ENCODE results near the gene CHTF8.

The CHTF8 gene

DNA sequence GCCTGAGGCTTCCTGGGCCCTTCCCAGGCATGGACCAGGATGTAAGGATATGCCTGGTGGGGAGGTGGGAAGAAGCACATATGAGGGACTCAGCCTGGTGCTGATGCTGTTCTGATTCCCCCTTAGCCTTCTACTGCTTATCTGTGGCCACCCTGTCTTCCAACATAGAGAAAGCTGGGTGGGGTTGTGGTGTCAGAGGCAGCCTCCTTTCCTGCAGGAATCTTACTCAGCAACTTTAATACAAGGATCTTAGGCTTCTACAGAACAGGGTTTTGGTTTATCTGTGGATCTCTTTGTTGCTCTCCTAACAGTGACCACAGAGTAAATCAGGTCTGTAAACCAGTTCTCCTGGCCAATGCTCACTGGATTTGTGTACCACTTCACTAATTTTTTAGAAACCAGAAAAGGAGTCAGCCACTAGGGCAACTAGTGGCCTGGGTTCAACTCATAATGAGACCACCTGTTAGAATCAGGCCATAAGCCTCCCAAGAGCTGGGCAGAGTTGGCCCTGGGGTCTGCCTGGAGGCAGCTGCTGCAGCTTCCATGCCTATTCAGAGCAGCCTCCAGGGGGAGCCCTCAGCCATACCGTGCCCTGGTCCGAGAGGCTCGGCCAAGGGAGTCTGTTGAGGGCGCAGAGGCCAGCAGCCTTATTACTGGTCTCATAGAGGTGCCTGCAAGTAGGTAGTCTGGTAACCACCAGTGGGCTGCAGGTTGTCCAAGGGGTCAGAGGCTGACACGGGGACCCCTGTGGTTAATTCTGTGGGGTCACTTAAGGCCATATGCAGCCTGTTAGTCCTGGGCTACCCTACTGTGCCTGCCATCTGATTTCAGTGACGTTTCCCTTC, 19.9 kb downstream of the CHTF8 start:
- no peak for DNase-seq

DNA sequence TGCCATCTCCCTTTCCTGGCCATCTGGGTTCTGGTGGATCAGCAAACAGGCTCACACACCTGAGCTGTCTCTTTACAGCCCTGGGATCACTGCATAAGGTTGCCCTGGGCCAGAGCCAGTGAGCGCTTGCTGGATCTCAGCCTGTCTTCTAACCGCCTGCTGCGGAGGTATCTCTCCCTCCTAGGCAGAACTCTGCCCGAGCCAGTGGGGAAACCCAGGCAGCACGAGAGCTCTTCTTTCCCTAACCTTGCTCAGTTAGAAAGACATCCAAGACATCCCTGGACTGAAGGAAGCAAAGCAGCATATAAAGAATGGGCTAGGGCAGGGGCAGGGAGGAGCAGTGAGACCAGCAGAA, 20.5 kb downstream of the CHTF8 start:
- no peak for DNase-seq

DNA sequence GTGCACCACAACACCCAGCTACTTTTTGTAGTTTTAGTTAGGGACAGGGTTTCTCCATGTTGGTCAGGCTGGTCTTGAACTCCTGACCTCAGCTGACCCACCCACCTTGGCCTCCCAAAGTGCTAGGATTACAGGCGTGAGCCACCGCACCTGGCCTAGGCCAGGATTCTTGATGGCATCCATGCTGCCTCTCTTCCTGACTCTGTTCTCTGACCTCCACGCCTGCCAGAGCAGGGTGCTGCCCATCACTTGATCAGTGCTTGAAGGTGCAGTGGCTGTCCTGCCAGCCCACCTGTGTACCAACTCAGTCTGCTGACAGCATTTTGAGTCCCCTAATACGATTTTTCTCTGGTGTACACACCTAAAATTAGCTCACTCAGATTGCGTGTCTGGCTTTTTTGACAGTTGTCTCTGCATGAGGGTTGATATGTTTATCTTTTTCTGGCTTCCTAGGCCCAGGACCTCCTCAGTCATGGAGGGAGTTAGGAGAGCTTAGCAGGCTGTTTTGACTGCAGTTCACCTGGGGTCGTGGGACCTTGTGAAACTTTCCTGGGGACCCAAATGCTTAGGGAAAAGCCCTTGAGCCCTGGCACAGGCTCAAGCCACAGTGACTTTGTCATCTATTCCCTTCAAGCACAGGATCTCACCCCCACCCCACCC, 21.0 kb downstream of the CHTF8 start:
- DNase-seq = no peak

DNA sequence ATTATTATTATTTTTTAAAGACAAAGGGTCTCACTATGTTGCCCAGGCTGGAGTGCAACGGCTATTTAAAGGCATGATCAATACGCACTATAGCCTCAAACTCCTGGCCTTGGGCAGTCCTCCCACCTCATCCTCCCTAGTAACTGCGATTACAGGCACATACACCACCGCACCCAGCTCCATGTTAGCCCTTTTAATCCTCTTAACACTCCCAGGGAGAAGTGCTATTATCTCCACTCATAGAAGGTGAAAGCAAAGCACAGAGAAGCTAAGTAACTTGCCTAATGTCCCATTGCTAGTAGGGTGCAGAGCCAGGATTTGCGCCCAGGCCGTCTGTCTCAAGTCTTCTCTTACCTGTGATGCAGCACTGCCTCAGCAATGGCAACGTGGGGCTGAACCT, 22.0 kb downstream of the CHTF8 start:
- DNase-seq = no peak

DNA sequence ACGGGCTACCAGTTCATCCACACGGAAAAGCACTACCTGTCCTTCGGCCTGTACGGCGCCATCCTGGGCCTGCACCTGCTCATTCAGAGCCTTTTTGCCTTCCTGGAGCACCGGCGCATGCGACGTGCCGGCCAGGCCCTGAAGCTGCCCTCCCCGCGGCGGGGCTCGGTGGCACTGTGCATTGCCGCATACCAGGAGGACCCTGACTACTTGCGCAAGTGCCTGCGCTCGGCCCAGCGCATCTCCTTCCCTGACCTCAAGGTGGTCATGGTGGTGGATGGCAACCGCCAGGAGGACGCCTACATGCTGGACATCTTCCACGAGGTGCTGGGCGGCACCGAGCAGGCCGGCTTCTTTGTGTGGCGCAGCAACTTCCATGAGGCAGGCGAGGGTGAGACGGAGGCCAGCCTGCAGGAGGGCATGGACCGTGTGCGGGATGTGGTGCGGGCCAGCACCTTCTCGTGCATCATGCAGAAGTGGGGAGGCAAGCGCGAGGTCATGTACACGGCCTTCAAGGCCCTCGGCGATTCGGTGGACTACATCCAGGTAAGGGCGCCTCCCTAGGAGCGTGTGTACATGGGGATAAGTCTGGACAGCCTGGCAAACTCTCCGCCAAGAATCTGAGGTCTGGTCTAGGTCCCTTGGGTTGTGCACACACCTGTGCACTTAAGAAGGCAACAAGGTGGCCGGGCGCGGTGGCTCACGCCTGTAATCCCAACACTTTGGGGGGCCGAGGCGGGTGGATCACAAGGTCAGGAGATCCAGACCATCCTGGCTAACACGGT, 22.7 kb downstream of the CHTF8 start:
- no peak for DNase-seq

DNA sequence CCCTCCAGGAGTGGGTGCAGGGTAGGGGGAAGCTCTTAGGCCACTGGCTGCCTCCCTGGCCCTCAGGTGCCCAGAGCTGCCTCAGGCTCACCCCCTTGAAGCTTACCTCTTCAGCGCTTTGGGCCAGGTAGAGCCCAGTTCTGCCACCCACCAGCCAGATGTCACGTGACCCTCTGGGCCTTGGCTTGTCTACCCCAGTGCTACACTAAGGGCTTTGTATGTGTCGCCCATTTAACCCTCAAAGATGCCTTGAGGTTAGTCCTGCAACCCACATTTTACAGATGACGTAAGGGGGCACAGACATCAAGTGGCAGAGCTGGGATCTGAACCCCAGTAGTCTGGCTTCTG, 23.5 kb downstream of the CHTF8 start:
- no peak for DNase-seq

DNA sequence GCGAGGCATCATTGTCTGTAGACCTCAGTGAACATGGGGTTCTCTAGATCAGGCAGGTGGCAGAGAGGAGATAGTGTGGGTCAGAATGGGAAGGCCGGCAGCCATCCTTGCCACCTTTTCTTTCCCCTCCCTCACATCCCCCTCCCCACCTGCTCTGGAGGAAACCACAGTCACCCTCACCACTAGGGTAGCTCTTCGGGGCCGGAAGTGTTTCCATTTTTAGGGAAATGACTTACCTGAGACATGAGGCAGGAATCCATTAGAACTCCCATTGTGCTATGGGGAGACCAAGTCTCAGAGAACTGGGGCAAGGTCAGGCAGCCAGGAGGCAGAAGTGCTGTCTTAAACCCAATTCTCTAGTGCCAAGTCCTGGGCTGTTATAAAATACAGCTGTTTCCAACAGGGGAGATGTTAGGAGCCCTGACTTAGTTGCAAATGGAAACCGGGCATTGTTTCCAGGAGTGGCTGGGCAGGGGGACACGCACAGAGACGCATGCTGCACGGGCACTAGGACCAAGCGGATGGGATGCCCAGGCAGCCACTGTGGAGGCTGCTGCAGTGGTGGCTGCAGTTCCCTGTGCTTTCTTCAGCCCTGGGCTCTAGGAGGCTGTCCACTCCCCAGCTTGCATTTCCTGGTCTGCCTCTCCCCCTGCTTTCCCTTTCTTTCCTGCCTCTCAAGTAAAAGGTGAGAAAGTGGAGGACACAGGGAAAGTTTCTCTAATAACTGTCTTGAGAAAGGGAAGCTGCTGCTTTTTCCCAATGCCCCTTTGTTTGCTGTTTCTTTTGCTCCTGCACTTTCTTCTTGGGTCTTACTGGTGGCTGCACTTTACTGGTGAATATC, 24.1 kb downstream of the CHTF8 start:
- no peak for DNase-seq

DNA sequence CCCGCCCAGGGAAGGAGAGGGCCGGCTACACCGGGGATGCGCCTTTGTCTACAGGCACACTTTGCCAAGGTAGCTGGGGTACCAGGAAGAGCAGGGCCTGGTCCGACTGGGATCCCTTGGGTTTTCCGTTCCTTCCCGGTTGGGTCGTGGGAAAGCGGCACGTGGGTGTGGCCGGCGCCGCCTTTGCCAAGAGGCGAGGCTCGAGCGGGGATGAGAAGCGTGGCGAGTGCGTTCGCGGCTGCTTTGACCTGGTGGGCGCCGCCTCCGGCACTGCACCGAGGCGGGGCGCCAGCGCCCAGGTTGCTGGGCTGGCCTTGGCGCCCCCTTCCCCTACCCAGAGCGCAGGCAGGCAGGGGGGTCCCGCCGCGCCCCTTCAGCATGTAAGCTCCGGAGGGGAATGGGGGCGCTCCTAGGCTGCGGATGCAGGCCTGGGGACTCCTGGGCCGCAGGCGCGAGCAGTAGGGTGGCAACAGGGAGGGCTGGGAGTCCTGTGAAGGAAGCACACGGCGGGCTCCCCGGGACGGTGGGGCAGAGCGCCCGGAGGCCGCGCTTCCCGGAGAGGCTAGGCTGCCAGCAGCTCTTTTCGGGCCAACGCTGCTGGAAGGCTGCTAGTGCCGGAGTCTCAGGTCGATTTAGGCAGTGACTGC, 24.9 kb downstream of the CHTF8 start:
- no peak for DNase-seq

DNA sequence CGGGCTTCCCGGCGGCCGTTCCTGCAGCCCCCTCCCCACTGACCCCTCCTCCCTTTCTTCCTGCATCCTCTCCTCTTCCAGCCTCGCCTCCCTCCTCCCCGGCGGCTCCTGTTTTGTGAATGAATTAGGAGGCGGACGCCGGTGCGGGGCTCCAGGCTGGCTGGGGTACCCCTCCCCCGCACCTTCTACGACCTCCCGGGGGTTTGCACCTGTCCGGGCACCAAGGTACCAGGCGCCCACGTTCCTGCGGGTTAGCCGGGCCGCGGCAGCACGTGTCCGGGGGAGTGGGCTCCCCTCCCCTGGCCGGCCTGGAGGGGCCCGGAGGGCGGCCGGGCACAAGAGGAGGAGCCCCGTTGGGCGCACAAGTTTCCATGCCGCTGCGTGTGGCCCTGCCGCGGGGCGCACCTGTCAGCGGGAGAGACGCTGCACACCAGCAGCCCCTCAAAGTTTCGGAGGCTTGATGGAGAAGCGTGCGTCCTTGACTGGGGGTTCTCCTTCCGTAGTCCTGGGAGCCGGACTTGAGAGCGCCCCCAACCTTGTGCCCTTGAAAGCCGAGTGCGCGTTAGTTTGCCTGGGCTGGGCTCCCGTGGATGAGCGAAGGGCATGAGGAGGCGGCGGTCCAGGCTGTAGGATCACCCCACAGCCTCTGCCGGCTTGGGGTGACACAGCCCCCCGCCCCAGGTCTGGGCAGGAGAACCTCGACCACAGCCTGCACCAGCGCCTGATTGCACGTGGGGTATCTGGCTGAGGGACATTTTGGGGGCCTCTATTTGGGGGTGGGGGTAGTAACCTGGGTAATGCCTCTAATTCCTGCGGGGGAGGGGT, 25.7 kb downstream of the CHTF8 start:
- DNase-seq = no peak

DNA sequence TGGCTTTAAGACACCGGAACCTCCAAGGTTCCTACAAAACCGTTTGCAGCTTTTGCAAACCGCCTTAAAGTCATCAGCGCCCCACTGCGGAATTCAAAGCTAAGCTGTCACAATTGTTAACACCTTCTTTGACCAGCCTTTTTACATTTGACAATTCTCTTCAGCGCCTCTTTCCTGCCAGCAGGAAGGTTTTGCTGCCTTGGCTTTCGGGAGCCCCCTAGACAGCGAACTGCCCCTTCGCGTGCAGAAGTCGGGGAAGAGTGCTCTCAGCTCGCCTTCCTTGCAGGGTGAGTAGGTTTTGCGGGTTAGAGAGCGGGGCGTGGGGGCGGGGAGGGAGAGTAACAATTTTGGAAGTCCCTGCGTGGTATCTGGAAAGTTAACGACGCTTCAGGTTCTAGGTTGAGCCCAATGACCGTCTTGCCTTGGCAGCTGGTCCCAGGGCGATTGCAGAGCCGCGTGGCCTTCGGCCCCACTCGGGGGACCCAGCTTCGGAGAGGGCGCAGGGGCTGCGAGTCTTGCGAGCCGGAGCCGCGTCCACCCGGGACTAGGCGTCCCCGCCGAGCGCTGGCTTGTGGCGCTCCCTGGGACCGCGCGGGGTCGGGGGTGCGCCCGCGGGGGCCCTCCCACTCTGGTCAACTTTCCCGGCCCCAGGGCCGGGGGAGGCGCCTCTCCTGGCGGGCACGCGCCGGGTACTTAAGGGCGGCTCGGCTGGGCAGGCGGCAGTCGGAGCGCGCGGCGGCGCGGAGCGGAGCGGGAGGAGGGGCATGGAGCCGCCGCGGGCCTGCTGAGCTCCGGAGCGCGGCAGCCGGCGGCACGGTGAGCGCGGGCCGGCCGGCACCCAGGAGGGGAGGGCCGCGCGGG, 26.7 kb downstream of the CHTF8 start, which contains the start of gene HAS3:
Gene HAS3 (plus strand): TSS at position 153 of the 861 bp plus-strand sequence. CDS start 3,743 bp downstream, outside the sequence.
- DNase-seq = no peak

DNA sequence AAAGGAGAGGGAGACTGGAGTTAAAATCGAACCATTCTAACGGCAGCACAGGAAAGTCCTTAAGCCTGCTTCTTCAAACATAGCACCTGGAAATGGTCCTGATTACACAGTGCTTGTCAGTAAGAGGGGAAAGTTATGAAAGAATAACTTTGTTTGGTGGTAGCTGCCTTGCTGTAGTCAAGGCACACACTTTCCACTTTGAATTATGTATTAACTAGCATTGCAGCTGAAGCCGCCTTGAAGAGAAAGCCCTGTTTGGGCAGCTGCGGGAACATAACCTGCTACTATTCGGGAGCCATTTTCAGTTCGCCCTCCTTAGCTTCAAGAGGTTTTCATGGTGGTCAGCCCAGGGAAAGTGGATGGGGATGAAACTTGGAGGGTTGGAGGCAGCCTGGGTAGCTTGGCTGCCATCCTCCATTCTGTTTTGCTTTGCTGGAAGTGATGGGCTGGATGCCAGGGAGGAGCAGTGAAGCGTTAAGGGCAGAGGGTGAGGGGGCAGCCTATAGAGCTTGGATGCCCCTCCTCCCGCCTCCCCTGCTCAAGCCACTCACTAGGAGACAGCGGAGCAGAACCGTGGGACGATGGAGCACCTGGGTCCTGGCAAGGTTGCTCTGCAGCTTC, 32.2 kb downstream of the CHTF8 start:
- DNase-seq = no peak

DNA sequence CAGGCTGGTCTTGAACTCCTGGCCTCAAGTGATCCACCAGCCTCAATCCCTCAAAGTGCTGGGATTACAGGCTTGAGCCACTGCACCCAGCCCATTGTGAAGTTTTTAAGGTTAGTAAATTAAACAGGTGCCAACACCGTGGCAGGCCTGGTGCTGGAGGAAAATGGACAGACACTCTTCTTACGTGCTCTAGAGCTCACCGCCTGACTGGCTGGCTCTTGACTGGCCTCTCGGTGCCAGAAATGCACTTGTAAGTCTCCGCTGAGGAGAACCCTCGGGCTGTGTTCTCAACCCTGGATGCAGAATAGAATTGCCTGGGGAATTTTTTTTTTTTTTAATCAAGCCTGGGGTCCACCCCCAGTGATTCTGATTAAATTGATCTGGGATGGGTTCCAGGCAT, 37.2 kb downstream of the CHTF8 start:
- no peak for DNase-seq

DNA sequence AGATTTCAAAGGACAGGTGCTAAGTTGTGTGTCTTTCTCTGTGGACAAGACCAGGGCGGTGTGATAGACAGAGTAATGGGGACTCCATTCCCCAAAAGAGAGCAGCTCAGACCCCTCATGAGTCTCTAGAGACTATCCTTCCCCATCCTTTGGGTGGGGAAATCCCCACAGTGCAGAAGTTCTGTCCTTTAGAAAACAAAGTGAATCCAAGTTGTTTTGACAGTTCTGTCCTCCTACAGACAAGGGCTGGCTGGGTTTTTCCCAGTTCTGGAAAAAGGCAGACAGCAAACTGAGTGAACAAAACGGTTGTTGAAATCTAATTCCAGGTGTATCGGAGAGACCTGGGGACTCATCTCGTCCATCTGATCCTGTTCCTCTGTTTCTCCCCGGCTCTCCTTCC, 37.9 kb downstream of the CHTF8 start:
- DNase-seq = no peak

DNA sequence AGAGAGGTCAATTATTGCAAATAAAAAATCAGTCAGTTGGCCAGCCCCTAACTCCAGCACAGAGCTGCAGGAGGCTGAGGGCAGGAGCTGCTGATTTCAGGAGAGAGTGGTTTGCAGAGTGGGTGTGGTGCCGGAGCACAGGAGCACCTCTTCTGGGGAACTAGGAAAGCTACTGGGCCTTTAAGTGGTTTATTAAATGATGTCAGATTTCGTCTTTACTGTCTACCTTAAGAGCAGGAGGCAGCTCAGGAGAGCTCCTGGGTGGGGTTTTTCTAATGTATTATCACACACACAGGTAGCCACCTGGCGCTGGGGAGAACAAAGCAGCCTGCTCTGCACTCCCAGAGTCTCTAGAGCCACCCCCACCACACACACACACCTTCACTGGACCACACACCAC, 38.4 kb downstream of the CHTF8 start:
- DNase-seq = no peak

DNA sequence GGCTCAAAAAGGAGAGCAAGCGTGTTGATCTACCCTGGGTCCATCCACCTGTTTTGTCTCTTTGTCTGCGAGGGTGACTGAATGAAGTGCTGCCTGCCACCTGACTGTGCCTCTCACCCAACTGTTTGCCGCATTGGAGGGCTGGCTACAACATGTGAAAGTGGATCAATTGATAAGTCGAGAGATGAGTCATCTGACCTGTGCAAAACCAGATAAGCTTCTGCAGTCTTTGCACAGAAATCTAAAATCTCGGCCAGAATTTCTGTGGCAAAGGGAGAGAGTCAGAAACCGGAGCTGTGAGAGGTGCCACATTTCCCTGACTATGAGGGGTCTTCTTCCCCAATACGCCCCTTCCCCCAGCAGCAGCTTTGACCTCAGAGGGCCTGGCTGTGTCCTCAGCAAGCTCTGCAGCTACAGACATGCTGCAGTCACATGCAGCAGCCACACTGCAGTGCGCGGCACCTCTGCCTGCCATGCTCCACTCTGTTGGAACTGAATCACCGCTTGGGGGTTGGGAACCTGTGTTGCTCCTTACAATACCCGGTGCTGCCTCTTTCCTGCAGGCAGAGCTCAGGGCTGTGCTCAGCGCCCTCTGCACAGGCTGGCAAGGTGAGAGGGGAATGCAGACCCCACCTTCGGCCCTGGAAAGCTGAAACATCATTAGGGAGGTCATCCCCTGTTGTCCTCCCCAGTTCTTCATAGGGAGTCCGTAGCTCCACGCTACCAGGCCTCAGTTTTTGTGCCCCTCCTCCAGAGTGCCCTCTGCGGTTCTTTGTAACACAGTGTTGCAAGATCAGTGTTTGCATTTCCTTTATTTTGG, 43.1 kb downstream of the CHTF8 start:
- no peak for DNase-seq

DNA sequence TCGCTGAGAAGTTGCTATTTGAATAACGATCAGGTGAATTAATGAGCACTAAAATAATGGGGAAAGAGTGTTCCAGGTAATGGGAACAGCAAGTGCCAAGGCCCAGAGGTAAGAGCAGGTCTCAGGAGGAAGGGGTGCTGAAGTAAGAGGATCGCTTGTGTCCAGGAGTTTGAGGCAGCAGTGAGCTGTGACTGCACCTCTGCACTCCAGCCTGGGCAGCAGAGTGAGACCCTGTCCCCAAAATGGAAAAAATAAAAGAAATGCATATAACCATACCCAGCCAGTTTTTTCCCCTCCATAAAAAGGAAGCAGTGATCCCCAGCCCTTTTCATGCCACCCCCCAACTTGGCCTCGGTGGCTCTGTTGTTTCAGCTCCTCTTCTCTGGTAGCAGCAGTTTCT, 43.7 kb downstream of the CHTF8 start:
- DNase-seq = no peak

DNA sequence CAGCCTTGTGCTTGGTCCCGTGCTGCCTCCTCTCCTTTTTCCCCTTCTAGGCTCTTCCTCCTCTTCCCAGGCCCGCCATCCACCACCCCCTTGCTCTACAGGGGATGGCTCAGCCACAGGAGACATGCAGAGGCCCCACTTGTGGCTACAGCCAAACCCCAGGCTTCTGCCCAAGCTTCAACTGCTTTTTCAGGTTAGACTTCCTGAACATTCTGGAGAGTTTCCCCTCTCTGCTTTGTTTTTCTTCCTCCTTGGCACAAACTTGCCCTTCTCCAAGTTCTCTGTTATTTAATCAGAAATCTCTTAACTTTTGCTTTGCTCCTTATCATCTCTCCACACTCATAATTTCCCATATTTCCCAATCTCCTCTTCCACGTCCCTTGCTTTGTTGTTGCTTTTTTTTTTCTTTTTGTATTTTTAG, 45.2 kb downstream of the CHTF8 start:
- DNase-seq = no peak

DNA sequence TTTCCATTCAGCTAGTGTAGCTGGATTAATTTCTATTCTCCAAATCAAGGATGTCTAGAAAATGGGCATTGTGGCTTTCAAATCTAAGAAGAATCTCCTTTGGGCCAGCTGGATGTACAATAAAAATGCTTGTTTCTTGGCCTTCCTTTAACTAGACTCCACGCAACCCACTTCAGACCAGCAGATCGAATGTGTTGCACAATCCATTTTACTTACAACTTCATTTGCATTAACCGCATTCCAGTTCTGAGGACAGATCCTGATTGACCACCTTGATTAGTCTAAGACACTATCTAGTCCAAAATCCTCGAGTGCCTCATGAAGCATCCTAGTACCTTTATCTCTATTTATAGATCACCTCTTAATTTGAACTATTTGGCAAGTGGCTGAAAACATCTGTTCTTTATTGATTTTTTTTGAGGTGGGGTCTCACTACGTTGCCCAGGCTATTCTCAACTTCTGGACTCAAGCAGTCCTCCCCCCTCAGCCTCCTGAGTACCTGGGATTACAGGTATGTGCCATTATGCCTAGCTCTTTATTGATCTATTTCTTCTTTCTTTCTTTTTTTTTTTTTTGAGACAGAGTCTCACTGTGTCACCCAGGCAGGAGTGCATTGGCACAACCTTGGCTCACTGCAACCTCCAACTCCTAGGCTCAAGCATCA, 47.2 kb downstream of the CHTF8 start:
- DNase-seq = no peak

All from NCI-H1417 treated with DMSO at 0.1 percent for 48 hours (cell line).